ACC112 (cell line): ENCODE results near the gene DIAPH1.
"Not testable (repeated sequence)": the region's sequence is repeated elsewhere in the genome, so short reads cannot be mapped to it uniquely, and the experiment has no call there.

Experiments used
- H2AFZ ChIP-seq: fragments of 200-600 bp; sonication (generic); one replicate; pipeline ENCODE4 v1.6.0; 2017; ENCODE audit warnings: antibody characterized with exemption, low read length; ENCODE audit not compliant: unreplicated experiment
- H3K27ac ChIP-seq: fragments of 200-600 bp; sonication (generic); 2 replicates; pipeline ENCODE4 v1.5.1; 2014; ENCODE audit warnings: low read depth, mild to moderate bottlenecking, antibody characterized with exemption, low read length, moderate library complexity
- H3K27me3 ChIP-seq: fragments of 200-600 bp; sonication (generic); 2 replicates; pipeline ENCODE4 v1.6.1; 2014; ENCODE audit warnings: mild to moderate bottlenecking, antibody characterized with exemption, low read length, moderate library complexity, mixed read lengths; ENCODE audit not compliant: insufficient read depth
- H3K36me3 ChIP-seq: fragments of 200-600 bp; sonication (generic); 2 replicates; pipeline ENCODE4 v1.6.1; 2016; ENCODE audit warnings: mild to moderate bottlenecking, antibody characterized with exemption, low read length, moderate library complexity, mixed read lengths; ENCODE audit not compliant: insufficient read depth
- H3K4me1 ChIP-seq: fragments of 200-600 bp; sonication (generic); one replicate; pipeline ENCODE4 v1.6.1; 2016; ENCODE audit warnings: low read length, mixed read lengths; ENCODE audit not compliant: insufficient read depth, unreplicated experiment, control insufficient read depth
- H3K4me3 ChIP-seq: fragments of 200-600 bp; sonication (generic); 2 replicates; pipeline ENCODE4 v1.5.1; 2014; ENCODE audit warnings: mild to moderate bottlenecking, low read depth, low read length
- H3K79me2 ChIP-seq: fragments of 200-600 bp; sonication (generic); one replicate; pipeline ENCODE4 v1.6.0; 2016; ENCODE audit warnings: low read length; ENCODE audit not compliant: control insufficient read depth, unreplicated experiment, insufficient read depth

Gene DIAPH1

GRCh38 chr5:141609921-141610320 lies 8.9 kb downstream of the DIAPH1 start:
- Histone ChIP-seq H3K4me1 (peaks cover 11% of the 10 kb centered on the region), H3K79me2 (peaks cover 91% of the 10 kb centered on the region)
- not testable (repeated sequence) for H3K4me3 ChIP-seq, H3K36me3 ChIP-seq, H3K27me3 ChIP-seq, H3K27ac ChIP-seq, H2AFZ ChIP-seq

GRCh38 chr5:141609044-141609443 lies 9.8 kb downstream of the DIAPH1 start:
- H3K27ac ChIP-seq = no peak overlapping the region
- H3K27me3 ChIP-seq = no peaks in the 10 kb centered on the region
- H3K36me3 ChIP-seq = no peaks in the 10 kb centered on the region
- H3K79me2 ChIP-seq = peaks cover 88% of the 10 kb centered on the region
- H2AFZ ChIP-seq = no peak overlapping the region
- H3K4me1 ChIP-seq = peaks cover 18% of the 10 kb centered on the region
- H3K4me3 ChIP-seq = no peak overlapping the region

- no peak overlapping the region for H3K27ac ChIP-seq
- H3K27me3 ChIP-seq = no peaks in the 10 kb centered on the region
- H3K36me3 ChIP-seq = no peaks in the 10 kb centered on the region
- H3K4me1 ChIP-seq = peaks cover 23% of the 10 kb centered on the region
- no peak overlapping the region for H2AFZ ChIP-seq
- no peak overlapping the region for H3K4me3 ChIP-seq
- H3K79me2 ChIP-seq = peaks cover 88% of the 10 kb centered on the region
These were observed 10.2 kb downstream of the DIAPH1 start for GRCh38 chr5:141608557-141608956.

- Histone ChIP-seq H3K27ac (no peak overlapping the region), H2AFZ (no peak overlapping the region), H3K27me3 (no peaks in the 10 kb centered on the region), H3K4me3 (no peak overlapping the region), H3K36me3 (no peaks in the 10 kb centered on the region), H3K79me2 (peaks cover 87% of the 10 kb centered on the region), H3K4me1 (peaks cover 23% of the 10 kb centered on the region)
These were observed 10.8 kb downstream of the DIAPH1 start for GRCh38 chr5:141608046-141608445.

GRCh38 chr5:141605523-141606277 lies 13.1 kb downstream of the DIAPH1 start:
- peak overlapping the region; percentile 93 for H3K27ac ChIP-seq
- H3K36me3 ChIP-seq = no peaks in the 10 kb centered on the region
- H3K27me3 ChIP-seq = no peaks in the 10 kb centered on the region
- no peak overlapping the region for H2AFZ ChIP-seq
- peaks cover 86% of the 10 kb centered on the region for H3K79me2 ChIP-seq
- H3K4me1 ChIP-seq = peaks cover 23% of the 10 kb centered on the region
- H3K4me3 ChIP-seq = no peak overlapping the region

GRCh38 chr5:141603923-141604717 lies 14.7 kb downstream of the DIAPH1 start:
- no peaks in the 10 kb centered on the region for H3K36me3 ChIP-seq
- peak overlapping the region; percentile 58 for H3K4me3 ChIP-seq
- peaks cover 90% of the 10 kb centered on the region for H3K79me2 ChIP-seq
- peaks cover 31% of the 10 kb centered on the region for H3K4me1 ChIP-seq
- H3K27ac ChIP-seq = peak overlapping the region; percentile 93
- H2AFZ ChIP-seq = no peak overlapping the region
- no peaks in the 10 kb centered on the region for H3K27me3 ChIP-seq

GRCh38 chr5:141602606-141603005 lies 16.2 kb downstream of the DIAPH1 start:
- Histone ChIP-seq H3K4me3 (no peak overlapping the region), H2AFZ (no peak overlapping the region), H3K27ac (no peak overlapping the region), H3K4me1 (peaks cover 43% of the 10 kb centered on the region), H3K79me2 (peaks cover 86% of the 10 kb centered on the region), H3K36me3 (no peaks in the 10 kb centered on the region), H3K27me3 (no peaks in the 10 kb centered on the region)

GRCh38 chr5:141598391-141599345 lies 20.1 kb downstream of the DIAPH1 start:
- no peaks in the 10 kb centered on the region for H3K27me3 ChIP-seq
- peaks cover 25% of the 10 kb centered on the region for H3K4me1 ChIP-seq
- H3K79me2 ChIP-seq = peaks cover 69% of the 10 kb centered on the region
- peak overlapping the region; percentile 60 for H3K27ac ChIP-seq
- no peaks in the 10 kb centered on the region for H3K36me3 ChIP-seq
- no peak overlapping the region for H3K4me3 ChIP-seq
- no peak overlapping the region for H2AFZ ChIP-seq

- Histone ChIP-seq H2AFZ (no peak overlapping the region), H3K4me1 (peaks cover 24% of the 10 kb centered on the region), H3K27me3 (no peaks in the 10 kb centered on the region), H3K79me2 (peaks cover 61% of the 10 kb centered on the region), H3K36me3 (no peaks in the 10 kb centered on the region), H3K27ac (no peak overlapping the region), H3K4me3 (no peak overlapping the region)
These were observed 21.0 kb downstream of the DIAPH1 start for GRCh38 chr5:141597814-141598213.

GRCh38 chr5:141597394-141597793 lies 21.4 kb downstream of the DIAPH1 start:
- Histone ChIP-seq H3K79me2 (peaks cover 56% of the 10 kb centered on the region), H3K4me3 (no peak overlapping the region), H3K27ac (no peak overlapping the region), H3K27me3 (no peaks in the 10 kb centered on the region), H2AFZ (no peak overlapping the region), H3K4me1 (peaks cover 25% of the 10 kb centered on the region), H3K36me3 (no peaks in the 10 kb centered on the region)
